VCaP (cell line): Measurements from ENCODE around the gene CAMSAP3.

Experiments used
- H3K27ac ChIP-seq: fragments of 450-650 bp; 2 replicates; pipeline ENCODE4 v1.5.1; 2017
- TF ChIP-seq, protein P1 (sequence below): fragments of 450-650 bp; conservative IDR thresholded peaks from 2 replicates; pipeline ENCODE4 v1.5.1; 2017; ENCODE audit warnings: mild to moderate bottlenecking, moderate library complexity

CAMSAP3 gene

DNA sequence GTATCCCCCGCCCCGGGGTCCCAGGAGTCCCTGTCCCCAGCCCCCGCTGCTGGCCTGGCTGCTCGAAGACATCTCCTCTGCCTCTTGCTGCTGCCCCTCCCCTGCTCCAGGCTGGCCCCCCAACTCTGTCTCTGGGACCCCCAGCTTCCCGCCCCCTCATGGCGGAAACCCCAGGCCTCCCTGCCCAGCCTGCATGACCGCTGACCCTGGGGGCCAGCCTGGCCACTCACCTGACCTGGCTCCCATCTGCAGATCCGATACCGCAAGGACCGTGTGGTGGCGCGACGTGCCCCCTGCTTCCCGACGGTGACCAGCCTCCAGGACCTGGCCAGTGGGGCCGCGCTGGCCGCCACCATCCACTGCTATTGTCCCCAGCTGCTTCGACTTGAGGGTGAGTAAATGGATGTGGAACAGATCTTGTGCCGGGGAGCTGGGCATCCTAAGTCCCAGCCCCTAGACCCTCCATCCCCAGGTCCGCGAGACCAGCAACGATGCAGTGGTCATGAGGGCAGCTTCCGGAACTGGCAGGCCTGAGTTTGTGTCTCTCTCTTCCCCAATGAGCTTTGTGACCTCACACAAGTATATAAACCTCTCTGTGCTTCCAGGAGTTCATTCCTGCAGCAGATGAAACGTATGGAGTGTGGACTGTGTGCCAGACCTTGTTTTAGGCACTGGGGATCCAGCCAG is 12.4 kb downstream of the CAMSAP3 start:
- TF ChIP-seq, protein P1, sequence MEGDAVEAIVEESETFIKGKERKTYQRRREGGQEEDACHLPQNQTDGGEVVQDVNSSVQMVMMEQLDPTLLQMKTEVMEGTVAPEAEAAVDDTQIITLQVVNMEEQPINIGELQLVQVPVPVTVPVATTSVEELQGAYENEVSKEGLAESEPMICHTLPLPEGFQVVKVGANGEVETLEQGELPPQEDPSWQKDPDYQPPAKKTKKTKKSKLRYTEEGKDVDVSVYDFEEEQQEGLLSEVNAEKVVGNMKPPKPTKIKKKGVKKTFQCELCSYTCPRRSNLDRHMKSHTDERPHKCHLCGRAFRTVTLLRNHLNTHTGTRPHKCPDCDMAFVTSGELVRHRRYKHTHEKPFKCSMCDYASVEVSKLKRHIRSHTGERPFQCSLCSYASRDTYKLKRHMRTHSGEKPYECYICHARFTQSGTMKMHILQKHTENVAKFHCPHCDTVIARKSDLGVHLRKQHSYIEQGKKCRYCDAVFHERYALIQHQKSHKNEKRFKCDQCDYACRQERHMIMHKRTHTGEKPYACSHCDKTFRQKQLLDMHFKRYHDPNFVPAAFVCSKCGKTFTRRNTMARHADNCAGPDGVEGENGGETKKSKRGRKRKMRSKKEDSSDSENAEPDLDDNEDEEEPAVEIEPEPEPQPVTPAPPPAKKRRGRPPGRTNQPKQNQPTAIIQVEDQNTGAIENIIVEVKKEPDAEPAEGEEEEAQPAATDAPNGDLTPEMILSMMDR: no peak
- H3K27ac ChIP-seq: no peak overlapping the region

DNA sequence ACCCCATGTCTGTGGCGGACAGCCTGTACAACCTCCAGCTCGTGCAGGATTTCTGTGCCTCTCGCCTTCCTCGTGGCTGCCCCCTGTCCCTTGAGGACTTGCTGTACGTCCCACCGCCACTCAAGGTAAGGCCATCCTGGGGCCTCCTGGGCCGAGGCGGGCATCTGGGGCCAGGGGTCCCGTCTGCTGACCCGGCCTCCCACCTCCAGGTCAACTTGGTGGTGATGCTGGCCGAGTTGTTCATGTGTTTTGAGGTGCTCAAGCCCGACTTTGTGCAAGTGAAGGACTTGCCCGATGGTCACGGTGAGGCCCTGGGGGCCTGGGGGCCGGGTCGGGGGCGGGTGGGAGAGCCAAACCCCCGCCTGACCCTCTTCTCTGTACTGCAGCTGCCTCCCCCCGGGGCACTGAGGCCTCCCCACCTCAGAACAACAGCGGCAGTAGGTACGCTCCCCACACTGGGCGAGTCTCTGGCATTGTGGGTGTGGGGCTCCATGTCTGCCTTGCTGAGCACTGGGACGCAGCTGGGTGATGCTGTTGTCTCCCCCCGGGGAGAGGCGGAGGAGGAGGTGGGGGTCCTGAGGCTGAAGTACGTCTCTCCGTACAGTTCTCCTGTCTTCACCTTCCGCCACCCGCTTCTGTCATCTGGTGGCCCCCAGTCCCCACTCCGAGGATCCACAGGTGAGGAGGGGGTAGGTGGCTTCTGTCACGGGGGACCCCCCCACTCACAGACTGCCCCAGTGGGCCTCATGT is 15.0 kb downstream of the CAMSAP3 start:
- TF ChIP-seq, protein P1: no peak

DNA sequence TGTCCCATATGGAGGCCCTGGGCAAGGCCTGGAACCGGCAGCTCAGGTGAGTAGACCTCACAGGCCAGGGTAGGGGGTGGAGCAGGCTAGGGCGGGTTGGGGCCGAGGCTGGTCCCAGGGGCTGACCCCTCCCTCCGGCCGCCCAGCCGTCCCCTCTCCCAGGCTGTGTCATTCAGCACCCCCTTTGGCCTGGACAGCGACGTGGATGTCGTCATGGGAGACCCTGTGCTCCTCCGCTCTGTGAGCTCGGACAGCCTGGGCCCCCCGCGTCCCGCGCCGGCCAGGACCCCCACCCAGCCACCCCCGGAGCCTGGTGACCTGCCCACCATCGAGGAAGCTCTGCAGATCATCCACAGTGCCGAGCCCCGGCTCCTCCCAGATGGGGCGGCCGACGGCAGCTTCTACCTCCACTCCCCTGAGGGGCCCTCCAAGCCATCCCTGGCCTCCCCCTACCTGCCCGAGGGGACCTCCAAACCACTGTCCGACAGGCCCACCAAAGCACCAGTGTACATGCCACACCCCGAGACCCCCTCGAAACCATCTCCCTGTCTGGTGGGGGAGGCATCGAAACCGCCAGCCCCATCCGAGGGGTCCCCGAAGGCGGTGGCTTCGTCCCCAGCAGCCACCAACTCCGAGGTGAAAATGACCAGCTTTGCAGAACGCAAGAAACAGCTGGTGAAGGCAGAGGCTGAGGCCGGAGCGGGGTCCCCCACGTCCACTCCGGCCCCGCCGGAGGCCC is 16.0 kb downstream of the CAMSAP3 start:
- TF ChIP-seq, protein P1: no peak

More for the DNA sequence above, 15.0 kb downstream of the CAMSAP3 start:
- no peak overlapping the region for H3K27ac ChIP-seq

DNA sequence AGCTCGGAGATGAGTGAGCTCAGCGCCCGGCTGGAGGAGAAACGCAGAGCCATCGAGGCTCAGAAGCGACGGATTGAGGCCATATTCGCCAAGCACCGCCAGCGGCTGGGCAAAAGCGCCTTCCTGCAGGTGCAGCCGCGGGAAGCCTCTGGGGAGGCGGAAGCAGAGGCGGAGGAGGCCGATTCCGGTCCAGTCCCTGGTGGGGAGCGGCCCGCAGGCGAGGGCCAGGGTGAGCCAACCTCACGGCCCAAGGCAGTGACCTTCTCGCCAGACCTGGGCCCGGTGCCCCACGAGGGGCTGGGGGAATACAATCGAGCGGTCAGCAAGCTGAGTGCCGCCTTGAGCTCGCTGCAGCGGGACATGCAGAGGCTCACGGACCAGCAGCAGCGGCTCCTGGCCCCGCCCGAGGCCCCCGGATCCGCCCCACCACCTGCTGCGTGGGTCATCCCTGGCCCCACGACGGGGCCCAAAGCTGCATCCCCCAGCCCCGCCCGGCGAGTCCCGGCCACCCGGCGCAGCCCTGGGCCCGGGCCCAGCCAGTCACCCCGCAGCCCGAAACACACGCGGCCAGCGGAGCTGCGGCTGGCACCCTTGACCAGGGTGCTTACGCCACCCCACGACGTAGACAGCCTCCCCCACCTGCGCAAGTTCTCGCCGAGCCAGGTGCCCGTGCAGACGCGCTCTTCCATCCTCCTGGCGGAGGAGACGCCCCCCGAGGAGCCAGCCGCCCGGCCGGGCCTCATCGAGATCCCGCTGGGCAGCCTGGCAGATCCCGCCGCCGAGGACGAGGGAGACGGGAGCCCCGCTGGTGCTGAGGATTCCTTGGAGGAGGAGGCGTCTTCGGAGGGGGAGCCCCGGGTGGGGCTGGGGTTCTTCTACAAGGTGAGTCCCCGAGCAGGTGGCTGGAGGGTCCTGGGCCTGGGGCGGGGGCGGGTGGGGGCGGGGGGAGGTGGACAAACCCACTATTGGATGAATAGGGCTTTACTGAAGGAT is 16.9 kb downstream of the CAMSAP3 start:
- TF ChIP-seq, protein P1: no peak
- H3K27ac ChIP-seq: no peak overlapping the region

More for the DNA sequence above, 16.0 kb downstream of the CAMSAP3 start:
- H3K27ac ChIP-seq: no peak overlapping the region

DNA sequence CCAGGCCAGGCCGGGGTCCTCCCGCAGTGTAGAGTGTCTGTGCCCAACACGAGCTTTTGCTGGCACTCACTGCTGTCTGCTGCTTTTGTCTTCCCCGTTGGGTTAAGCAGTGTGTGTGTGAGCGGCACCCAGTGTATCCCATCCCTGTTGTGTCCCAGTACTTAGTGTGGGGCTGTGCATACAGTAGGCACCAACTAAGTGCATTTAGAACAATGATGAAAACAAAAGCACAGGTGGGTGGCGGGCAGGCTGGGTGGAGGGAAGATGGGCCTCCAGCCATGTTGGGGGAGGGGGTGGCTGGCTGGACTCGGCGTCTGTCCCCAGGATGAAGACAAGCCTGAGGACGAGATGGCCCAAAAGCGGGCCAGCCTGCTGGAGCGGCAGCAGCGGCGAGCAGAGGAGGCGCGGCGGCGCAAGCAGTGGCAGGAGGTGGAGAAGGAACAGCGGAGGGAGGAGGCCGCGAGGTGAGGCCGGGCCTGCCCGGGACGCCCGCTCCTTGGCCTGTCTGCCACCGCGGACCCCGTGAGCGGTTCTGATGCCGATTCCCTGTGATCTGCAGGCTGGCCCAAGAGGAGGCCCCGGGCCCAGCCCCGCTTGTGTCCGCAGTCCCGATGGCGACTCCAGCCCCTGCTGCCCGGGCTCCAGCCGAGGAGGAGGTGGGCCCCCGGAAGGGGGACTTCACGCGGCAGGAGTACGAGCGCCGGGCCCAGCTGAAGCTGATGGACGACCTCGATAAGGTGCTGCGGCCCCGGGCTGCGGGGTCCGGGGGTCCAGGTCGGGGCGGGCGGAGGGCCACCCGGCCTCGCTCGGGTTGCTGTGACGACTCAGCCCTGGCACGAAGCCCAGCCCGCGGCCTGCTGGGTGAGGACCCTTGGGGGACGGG is 19.4 kb downstream of the CAMSAP3 start:
- TF ChIP-seq, protein P1: no peak
- no peak overlapping the region for H3K27ac ChIP-seq

DNA sequence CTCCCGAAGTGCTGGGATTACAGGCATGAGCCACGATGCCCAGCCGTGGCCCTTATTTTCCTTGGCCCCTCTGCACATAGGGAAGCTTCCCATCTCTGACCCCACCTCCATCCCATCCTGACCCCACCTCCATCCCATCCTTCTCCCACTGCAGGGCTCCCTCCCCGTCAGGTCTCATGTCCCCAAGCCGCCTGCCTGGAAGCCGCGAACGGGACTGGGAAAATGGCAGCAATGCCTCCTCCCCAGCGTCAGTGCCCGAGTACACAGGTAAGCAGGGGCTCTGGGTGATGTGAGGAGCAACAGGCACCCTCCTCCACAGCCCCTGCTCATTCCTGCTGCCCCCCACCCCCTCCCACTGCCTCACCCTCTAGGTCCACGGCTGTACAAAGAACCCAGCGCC is 21.5 kb downstream of the CAMSAP3 start:
- H3K27ac ChIP-seq: peak overlapping the region; percentile 99
- TF ChIP-seq, protein P1: no peak
